Body of pancreas (tissue), 4 donors: Measurements from ENCODE around the gene HOXB8.

Source experiments
- CTCF ChIP-seq, 7 experiments: fragments of 450-650 bp in 4 of 7; fragments of 200-600 bp in 3 of 7; sonication (generic) in 3 of 7; IDR thresholded peaks; one replicate each; pipeline ENCODE4 v1.5.1; 2016 to 2019; ENCODE audit warnings: antibody characterized with exemption in 7 of 7
- POLR2A ChIP-seq, 3 donors: fragments of 450-650 bp; IDR thresholded peaks; one replicate each; pipeline ENCODE4 v1.6.1; 2016; ENCODE audit warnings: antibody characterized with exemption in 3 of 3, mild to moderate bottlenecking in 2 of 3

GRCh38 chr17:48562934-48563333 lies 52.2 kb downstream of the HOXB8 start:
- no peak for TF ChIP-seq CTCF (IDR thresholded peaks at IDR 0.05)
- no peak for TF ChIP-seq POLR2A (IDR thresholded peaks at IDR 0.05)
